Fibroblast of lung (primary cell): ENCODE data around the gene CBX6. TPM values are rescaled to one million over a fixed set of nuclear protein-coding genes. Genes with fewer than 3 reads are reported as not detected.

Experiments used
- DNase-seq, 2 donors: peaks; one replicate each; pipeline versions ENCODE4 v3.0.0 to v3.0.0-alpha.2; 2010; ENCODE audit warnings: low read depth in 2 of 2
- H2AFZ ChIP-seq: 2 replicates; pipeline ENCODE4 v1.5.1; 2012; ENCODE audit warnings: low read length, control low read depth, inconsistent platforms
- H3K27ac ChIP-seq: 2 replicates; pipeline ENCODE4 v1.5.1; 2011; ENCODE audit warnings: low read length, control low read depth; ENCODE audit not compliant: insufficient read depth
- H3K27me3 ChIP-seq: 2 replicates; pipeline ENCODE4 v1.5.1; 2011; ENCODE audit warnings: mild to moderate bottlenecking, low read length; ENCODE audit not compliant: control insufficient read depth, insufficient read depth
- H3K36me3 ChIP-seq: 2 replicates; pipeline ENCODE4 v1.5.1; 2011; ENCODE audit warnings: low read length; ENCODE audit not compliant: control insufficient read depth, insufficient read depth
- H3K4me1 ChIP-seq: 2 replicates; pipeline ENCODE4 v1.5.1; 2011; ENCODE audit warnings: low read length; ENCODE audit not compliant: control insufficient read depth, insufficient read depth; ENCODE audit errors: extremely low read depth
- H3K4me2 ChIP-seq: 2 replicates; pipeline ENCODE4 v1.5.1; 2011; ENCODE audit warnings: low read length, control low read depth; ENCODE audit not compliant: insufficient read depth; ENCODE audit errors: extremely low read depth
- H3K4me3 ChIP-seq, 4 experiments: fragments of 200-600 bp in 1 of 4; sonication (generic) in 1 of 4; replicated peaks in 1 of 4; 2 replicates each; pipeline ENCODE4 v1.5.1; 2011 to 2016; ENCODE audit warnings: low read length in 4 of 4, low read depth in 3 of 4, mild to moderate bottlenecking in 3 of 4, control low read depth in 2 of 4, inconsistent platforms in 1 of 4, mixed read lengths in 1 of 4; ENCODE audit not compliant: insufficient read depth in 1 of 4; ENCODE audit errors: control extremely low read depth in 1 of 4
- H3K79me2 ChIP-seq: 2 replicates; pipeline ENCODE4 v1.5.1; 2012; ENCODE audit warnings: mild to moderate bottlenecking, low read length, inconsistent platforms; ENCODE audit not compliant: control insufficient read depth, insufficient read depth
- H3K9ac ChIP-seq: 2 replicates; pipeline ENCODE4 v1.5.1; 2011; ENCODE audit warnings: mild to moderate bottlenecking, low read length, control low read depth; ENCODE audit not compliant: insufficient read depth
- H3K9me3 ChIP-seq: 2 replicates; pipeline ENCODE4 v1.5.1; 2012; ENCODE audit warnings: low read depth, low read length; ENCODE audit not compliant: control insufficient read depth, insufficient read depth
- H4K20me1 ChIP-seq: 2 replicates; pipeline ENCODE4 v1.5.1; 2011; ENCODE audit warnings: low read length; ENCODE audit not compliant: control insufficient read depth, insufficient read depth; ENCODE audit errors: extremely low read depth
- CTCF ChIP-seq, 2 donors: IDR thresholded peaks in 1 of 2; conservative IDR thresholded peaks in 1 of 2; 1 replicate in 1 of 2; 2 replicates in 1 of 2; pipeline ENCODE4 v1.5.1; 2011 to 2012; ENCODE audit warnings: low read length in 2 of 2, control low read depth in 1 of 2, inconsistent platforms in 1 of 2, low read depth in 1 of 2, mild to moderate bottlenecking in 1 of 2
- EZH2 ChIP-seq: IDR thresholded peaks from 2 replicates; pipeline ENCODE4 v1.5.1; 2012; ENCODE audit warnings: low read length, control low read depth, mild to moderate bottlenecking; ENCODE audit errors: missing control alignments
- polyA plus RNA-seq, 2 donors: library from polyadenylated mRNA; depleted of rRNA in 1 of 2; stranded (reverse) in 1 of 2; unstranded in 1 of 2; fragments of >200 nt; gene quantifications; 2 replicates each; pipeline ENCODE4 v1.2.1, GENCODE V29; 2011 to 2012; ENCODE audit warnings: missing spikeins in 1 of 2
- total RNA-seq: library from RNA; depleted of rRNA; stranded (reverse); fragments of >200 nt; gene quantifications from 2 replicates; pipeline ENCODE4 v1.2.1, GENCODE V29; 2014

Gene CBX6
- total and polyA plus RNA-seq, 2 donors (not counting 1 experiment from before 2014, with no cell fraction given), result 20.3 to 53.8 TPM

- Histone ChIP-seq H3K27ac (no peak overlapping the region), H3K4me3 (no peak overlapping the region), H2AFZ (no peak overlapping the region), H3K4me1 (no peaks in the 10 kb centered on the region), H3K27me3 (peaks cover 2% of the 10 kb centered on the region), H3K4me2 (no peak overlapping the region), H3K36me3 (no peaks in the 10 kb centered on the region), H3K9me3 (no peaks in the 10 kb centered on the region), H3K79me2 (no peaks in the 10 kb centered on the region), H3K9ac (no peak overlapping the region), H4K20me1 (no peaks in the 10 kb centered on the region)
- DNase-seq, result peak; percentile 62 to 75
- TF ChIP-seq CTCF (conservative IDR thresholded peaks at IDR 0.05 in 1 of 2, IDR thresholded peaks at IDR 0.05 in 1 of 2; ENCODE audit: low read depth in 1 of 2, low read length in 2 of 2), result peak; percentile 35 to 70
- no peak for TF ChIP-seq EZH2
Observed at GRCh38 chr22:38824585-38824984, 47.4 kb downstream of the CBX6 start.

GRCh38 chr22:38823637-38824036 lies 48.4 kb downstream of the CBX6 start:
- H3K27me3 ChIP-seq, result peaks cover 3% of the 10 kb centered on the region
- no peak for DNase-seq
- TF ChIP-seq CTCF (conservative IDR thresholded peaks at IDR 0.05 in 1 of 2, IDR thresholded peaks at IDR 0.05 in 1 of 2; ENCODE audit: low read depth in 1 of 2, low read length in 2 of 2) (no peak), EZH2 (no peak)
- peaks cover 1% of the 10 kb centered on the region for H4K20me1 ChIP-seq
- H3K9ac ChIP-seq, result no peak overlapping the region
- H3K36me3 ChIP-seq, result no peaks in the 10 kb centered on the region
- H3K4me3 ChIP-seq, result no peak overlapping the region
- H3K27ac ChIP-seq, result no peak overlapping the region
- H3K9me3 ChIP-seq, result no peaks in the 10 kb centered on the region
- H3K4me2 ChIP-seq, result no peak overlapping the region
- no peaks in the 10 kb centered on the region for H3K79me2 ChIP-seq
- H3K4me1 ChIP-seq, result no peaks in the 10 kb centered on the region
- no peak overlapping the region for H2AFZ ChIP-seq

- Histone ChIP-seq H3K9me3 (no peaks in the 10 kb centered on the region), H3K27ac (no peak overlapping the region), H3K27me3 (peaks cover 3% of the 10 kb centered on the region), H3K4me1 (no peaks in the 10 kb centered on the region), H3K36me3 (no peaks in the 10 kb centered on the region), H4K20me1 (peaks cover 1% of the 10 kb centered on the region), H3K4me3 (no peak overlapping the region), H3K9ac (no peak overlapping the region), H2AFZ (no peak overlapping the region), H3K79me2 (no peaks in the 10 kb centered on the region), H3K4me2 (no peak overlapping the region)
- DNase-seq, result no peak
- TF ChIP-seq EZH2 (no peak), CTCF (conservative IDR thresholded peaks at IDR 0.05 in 1 of 2, IDR thresholded peaks at IDR 0.05 in 1 of 2; ENCODE audit: low read depth in 1 of 2, low read length in 2 of 2) (no peak)
Observed at GRCh38 chr22:38823076-38823475, 48.9 kb downstream of the CBX6 start.
